Activated naive CD4-positive, alpha-beta T cell treated with anti-CD3 and anti-CD28 coated beads, Interleukin-2, amount 50 U/mL, for 24 hours (primary cell): ENCODE results near the gene EXD1.

Source experiments
- H3K27ac Mint-ChIP-seq: one replicate; pipeline ENCODE4 v1.8.0; 2021; ENCODE audit warnings: mild to moderate bottlenecking, mixed read lengths
- H3K27me3 Mint-ChIP-seq: one replicate; pipeline ENCODE4 v1.8.0; 2021; ENCODE audit warnings: mixed read lengths
- H3K36me3 Mint-ChIP-seq: one replicate; pipeline ENCODE4 v1.8.0; 2021; ENCODE audit warnings: mixed read lengths
- H3K4me1 Mint-ChIP-seq: one replicate; pipeline ENCODE4 v1.8.0; 2021; ENCODE audit warnings: mixed read lengths
- H3K4me3 Mint-ChIP-seq: one replicate; pipeline ENCODE4 v1.8.0; 2021; ENCODE audit warnings: mild to moderate bottlenecking, mixed read lengths
- H3K9me3 Mint-ChIP-seq: one replicate; pipeline ENCODE4 v1.8.0; 2021; ENCODE audit warnings: mixed read lengths

EXD1 gene

DNA sequence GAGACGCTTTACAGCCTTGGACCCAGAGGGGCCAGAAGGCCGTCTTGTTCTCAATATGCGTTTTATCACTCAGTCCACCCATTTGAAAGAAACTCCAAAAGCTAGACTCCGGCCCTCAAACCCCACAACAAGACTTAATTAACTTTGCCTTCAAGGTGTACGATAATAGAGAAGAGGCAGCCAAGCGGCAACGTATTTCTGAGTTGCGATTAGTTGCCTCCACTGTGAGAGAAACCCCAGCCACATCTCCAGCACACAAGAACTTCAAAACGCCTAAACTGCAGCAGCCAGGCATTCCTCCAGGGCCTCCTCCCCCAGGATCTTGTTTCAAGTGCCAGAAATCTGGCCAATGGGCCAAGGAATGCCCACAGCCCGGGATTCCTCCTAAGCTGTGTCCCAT lies 97.1 kb downstream of the EXD1 start:
- Mint-ChIP-seq H3K27me3 (no peaks in the 10 kb centered on the region), H3K36me3 (no peaks in the 10 kb centered on the region), H3K4me3 (no peak overlapping the region), H3K4me1 (no peaks in the 10 kb centered on the region), H3K27ac (no peak overlapping the region), H3K9me3 (no peaks in the 10 kb centered on the region)
